Neural cell (in vitro differentiated cells): ENCODE data around the gene PRXL2B. TPM values are rescaled to one million over a fixed set of nuclear protein-coding genes. Genes with fewer than 3 reads are reported as not detected.

Experiments
- H2AFZ ChIP-seq: fragments of 200-600, 300-800 bp; sonication (generic), shearing (Covaris generic); 2 replicates; pipeline ENCODE4 v1.6.0; 2014; ENCODE audit warnings: low read depth, mild to moderate bottlenecking, antibody characterized with exemption, low read length, moderate library complexity
- H3F3A ChIP-seq: fragments of 200-600 bp; shearing (Covaris generic); 2 replicates; pipeline ENCODE4 v1.6.1; 2016; ENCODE audit warnings: mild to moderate bottlenecking, moderate library complexity, mixed read lengths, antibody characterized with exemption, low read length; ENCODE audit not compliant: insufficient read depth, poor library complexity, severe bottlenecking
- H3K27ac ChIP-seq: fragments of 200-600, 300-800 bp; sonication (generic), shearing (Covaris generic); 2 replicates; pipeline ENCODE4 v1.5.1; 2014; ENCODE audit warnings: mild to moderate bottlenecking, low read length, moderate library complexity
- H3K27me3 ChIP-seq: fragments of 300-800, 200-600 bp; sonication (generic), shearing (Covaris generic); 2 replicates; pipeline ENCODE4 v1.6.0; 2014; ENCODE audit warnings: mild to moderate bottlenecking, low read depth, low read length, moderate library complexity; ENCODE audit not compliant: insufficient read depth
- H3K36me3 ChIP-seq: fragments of 300-800, 200-600 bp; sonication (generic), shearing (Covaris generic); 2 replicates; pipeline ENCODE4 v1.5.1; 2014; ENCODE audit warnings: mild to moderate bottlenecking, antibody characterized with exemption, low read length, moderate library complexity; ENCODE audit not compliant: insufficient read depth
- H3K4me2 ChIP-seq: fragments of 300-800, 200-600 bp; sonication (generic), shearing (Covaris generic); 2 replicates; pipeline ENCODE4 v1.6.0; 2014; ENCODE audit warnings: mild to moderate bottlenecking, low read length
- H3K4me3 ChIP-seq: fragments of 300-800, 200-600 bp; sonication (generic), shearing (Covaris generic); 2 replicates; pipeline ENCODE4 v1.5.1; 2014; ENCODE audit warnings: mild to moderate bottlenecking, low read length, moderate library complexity
- H3K79me2 ChIP-seq: fragments of 200-600 bp; shearing (Covaris generic); replicated peaks from 2 replicates; pipeline ENCODE4 v1.6.0; 2014; ENCODE audit warnings: mild to moderate bottlenecking, low read length, moderate library complexity; ENCODE audit not compliant: insufficient read depth
- H3K9ac ChIP-seq: fragments of 300-800, 200-600 bp; sonication (generic), shearing (Covaris generic); 2 replicates; pipeline ENCODE4 v1.6.1; 2016; ENCODE audit warnings: mild to moderate bottlenecking, low read length, mixed read lengths
- H3K9me2 ChIP-seq: fragments of 200-600 bp; shearing (Covaris generic); 2 replicates; pipeline ENCODE4 v1.6.1; 2016; ENCODE audit warnings: mild to moderate bottlenecking, low read length, mixed read lengths; ENCODE audit not compliant: insufficient read depth
- H3K9me3 ChIP-seq: fragments of 200-600, 300-800 bp; sonication (generic), shearing (Covaris generic); 2 replicates; pipeline ENCODE4 v1.6.1; 2016; ENCODE audit warnings: mild to moderate bottlenecking, mixed run types, low read length, moderate library complexity, mixed read lengths
- H4K20me1 ChIP-seq: fragments of 200-600 bp; shearing (Covaris generic); 2 replicates; pipeline ENCODE4 v1.6.1; 2016; ENCODE audit warnings: mild to moderate bottlenecking, mixed run types; ENCODE audit not compliant: insufficient read depth
- EP300 ChIP-seq: fragments of 450-650 bp; conservative IDR thresholded peaks from 2 replicates; pipeline ENCODE4 v1.6.1; 2014; ENCODE audit warnings: antibody characterized with exemption, mild to moderate bottlenecking, moderate library complexity; ENCODE audit not compliant: poor library complexity, severe bottlenecking
- EZH2 ChIP-seq: fragments of 200-600, 300-800 bp; shearing (Covaris generic), sonication (generic); IDR thresholded peaks from 2 replicates; pipeline ENCODE4 v1.6.1; 2014; ENCODE audit warnings: antibody characterized with exemption, low read length, borderline replicate concordance, mild to moderate bottlenecking; ENCODE audit not compliant: insufficient read depth, poor library complexity, severe bottlenecking
- MXI1 ChIP-seq: fragments of 450-650 bp; conservative IDR thresholded peaks from 2 replicates; pipeline ENCODE4 v1.6.1; 2014; ENCODE audit warnings: antibody characterized with exemption, mild to moderate bottlenecking; ENCODE audit not compliant: poor library complexity, severe bottlenecking
- POLR2AphosphoS5 ChIP-seq: IDR thresholded peaks from 2 replicates; pipeline ENCODE4 v1.6.1; 2012
- RAD21 ChIP-seq: fragments of 450-650 bp; conservative IDR thresholded peaks from 2 replicates; pipeline ENCODE4 v1.6.1; 2014; ENCODE audit warnings: antibody characterized with exemption, mild to moderate bottlenecking, moderate library complexity
- SMC3 ChIP-seq: fragments of 450-650 bp; conservative IDR thresholded peaks from 2 replicates; pipeline ENCODE4 v1.6.1; 2014; ENCODE audit warnings: antibody characterized with exemption, mild to moderate bottlenecking, moderate library complexity; ENCODE audit not compliant: poor library complexity
- TAF1 ChIP-seq: IDR thresholded peaks from 2 replicates; pipeline ENCODE4 v1.6.1; 2012; ENCODE audit warnings: low read depth
- polyA plus RNA-seq: library from polyadenylated mRNA; depleted of rRNA; stranded (reverse); fragments of >200 nt; gene quantifications from 2 replicates; pipeline ENCODE4 v1.2.3, GENCODE V29; 2014
- TF ChIP-seq, protein P1 (sequence below): fragments of 450-650 bp; IDR thresholded peaks from 2 replicates; pipeline ENCODE4 v1.5.1; 2014; ENCODE audit warnings: antibody characterized with exemption, mild to moderate bottlenecking, moderate library complexity; ENCODE audit not compliant: poor library complexity, severe bottlenecking
- TF ChIP-seq, protein P2 (sequence below): IDR thresholded peaks from 2 replicates; pipeline ENCODE4 v1.6.1; 2012; ENCODE audit warnings: borderline replicate concordance

Gene PRXL2B
- polyA plus RNA-seq, 1 donor from 2014 or later = 29.0 TPM

DNA sequence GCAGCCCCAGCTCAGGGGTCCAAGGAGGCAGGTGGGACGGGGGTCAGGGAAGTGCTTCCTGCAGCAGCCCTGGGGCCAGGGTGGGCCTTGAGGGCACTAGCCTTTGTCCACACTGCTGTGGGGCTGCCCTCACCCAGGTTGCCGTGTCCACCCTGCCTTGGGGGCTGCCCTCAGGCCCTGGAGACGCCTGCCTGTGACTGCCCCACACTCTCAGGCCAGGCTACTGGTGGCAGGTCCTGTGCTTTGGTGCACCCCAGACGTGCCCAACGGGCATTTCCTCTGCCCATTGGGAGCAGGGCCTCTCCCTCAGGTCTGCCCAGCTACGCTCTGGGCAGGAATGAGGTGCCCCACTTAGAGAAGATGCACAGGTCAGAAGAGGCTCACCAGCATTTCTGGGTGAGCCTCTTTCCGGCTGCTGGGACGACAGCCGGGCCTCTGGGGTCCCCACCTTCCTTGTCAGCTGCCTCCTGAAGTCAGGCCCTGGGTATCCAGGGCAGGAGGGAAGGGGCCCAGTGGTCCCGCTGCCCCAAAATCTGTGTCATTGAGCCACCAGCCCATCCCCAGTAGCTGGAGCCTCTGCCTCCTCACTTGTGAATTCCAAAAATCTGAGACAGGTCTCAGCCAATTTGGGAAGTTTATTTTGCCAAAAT is 48.9 kb downstream of the PRXL2B start:
- no peak overlapping the region for H3K27ac ChIP-seq
- no peak overlapping the region for H3K9ac ChIP-seq
- TF ChIP-seq EZH2 = no peak
- TF ChIP-seq SMC3 = no peak
- TF ChIP-seq, protein P1, sequence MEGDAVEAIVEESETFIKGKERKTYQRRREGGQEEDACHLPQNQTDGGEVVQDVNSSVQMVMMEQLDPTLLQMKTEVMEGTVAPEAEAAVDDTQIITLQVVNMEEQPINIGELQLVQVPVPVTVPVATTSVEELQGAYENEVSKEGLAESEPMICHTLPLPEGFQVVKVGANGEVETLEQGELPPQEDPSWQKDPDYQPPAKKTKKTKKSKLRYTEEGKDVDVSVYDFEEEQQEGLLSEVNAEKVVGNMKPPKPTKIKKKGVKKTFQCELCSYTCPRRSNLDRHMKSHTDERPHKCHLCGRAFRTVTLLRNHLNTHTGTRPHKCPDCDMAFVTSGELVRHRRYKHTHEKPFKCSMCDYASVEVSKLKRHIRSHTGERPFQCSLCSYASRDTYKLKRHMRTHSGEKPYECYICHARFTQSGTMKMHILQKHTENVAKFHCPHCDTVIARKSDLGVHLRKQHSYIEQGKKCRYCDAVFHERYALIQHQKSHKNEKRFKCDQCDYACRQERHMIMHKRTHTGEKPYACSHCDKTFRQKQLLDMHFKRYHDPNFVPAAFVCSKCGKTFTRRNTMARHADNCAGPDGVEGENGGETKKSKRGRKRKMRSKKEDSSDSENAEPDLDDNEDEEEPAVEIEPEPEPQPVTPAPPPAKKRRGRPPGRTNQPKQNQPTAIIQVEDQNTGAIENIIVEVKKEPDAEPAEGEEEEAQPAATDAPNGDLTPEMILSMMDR = no peak
- no peak for TF ChIP-seq RAD21
- TF ChIP-seq POLR2AphosphoS5 = no peak
- TF ChIP-seq EP300 = no peak
- TF ChIP-seq, protein P2, sequence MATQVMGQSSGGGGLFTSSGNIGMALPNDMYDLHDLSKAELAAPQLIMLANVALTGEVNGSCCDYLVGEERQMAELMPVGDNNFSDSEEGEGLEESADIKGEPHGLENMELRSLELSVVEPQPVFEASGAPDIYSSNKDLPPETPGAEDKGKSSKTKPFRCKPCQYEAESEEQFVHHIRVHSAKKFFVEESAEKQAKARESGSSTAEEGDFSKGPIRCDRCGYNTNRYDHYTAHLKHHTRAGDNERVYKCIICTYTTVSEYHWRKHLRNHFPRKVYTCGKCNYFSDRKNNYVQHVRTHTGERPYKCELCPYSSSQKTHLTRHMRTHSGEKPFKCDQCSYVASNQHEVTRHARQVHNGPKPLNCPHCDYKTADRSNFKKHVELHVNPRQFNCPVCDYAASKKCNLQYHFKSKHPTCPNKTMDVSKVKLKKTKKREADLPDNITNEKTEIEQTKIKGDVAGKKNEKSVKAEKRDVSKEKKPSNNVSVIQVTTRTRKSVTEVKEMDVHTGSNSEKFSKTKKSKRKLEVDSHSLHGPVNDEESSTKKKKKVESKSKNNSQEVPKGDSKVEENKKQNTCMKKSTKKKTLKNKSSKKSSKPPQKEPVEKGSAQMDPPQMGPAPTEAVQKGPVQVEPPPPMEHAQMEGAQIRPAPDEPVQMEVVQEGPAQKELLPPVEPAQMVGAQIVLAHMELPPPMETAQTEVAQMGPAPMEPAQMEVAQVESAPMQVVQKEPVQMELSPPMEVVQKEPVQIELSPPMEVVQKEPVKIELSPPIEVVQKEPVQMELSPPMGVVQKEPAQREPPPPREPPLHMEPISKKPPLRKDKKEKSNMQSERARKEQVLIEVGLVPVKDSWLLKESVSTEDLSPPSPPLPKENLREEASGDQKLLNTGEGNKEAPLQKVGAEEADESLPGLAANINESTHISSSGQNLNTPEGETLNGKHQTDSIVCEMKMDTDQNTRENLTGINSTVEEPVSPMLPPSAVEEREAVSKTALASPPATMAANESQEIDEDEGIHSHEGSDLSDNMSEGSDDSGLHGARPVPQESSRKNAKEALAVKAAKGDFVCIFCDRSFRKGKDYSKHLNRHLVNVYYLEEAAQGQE = no peak
- no peak for TF ChIP-seq MXI1
- TF ChIP-seq TAF1 = no peak
- H3K79me2 ChIP-seq = no peaks in the 10 kb centered on the region
- no peaks in the 10 kb centered on the region for H3K27me3 ChIP-seq
- H2AFZ ChIP-seq = no peak overlapping the region
- H3K9me3 ChIP-seq = no peaks in the 10 kb centered on the region
- H3K4me3 ChIP-seq = no peak overlapping the region
- H3F3A ChIP-seq = no peaks in the 10 kb centered on the region
- no peaks in the 10 kb centered on the region for H4K20me1 ChIP-seq
- H3K9me2 ChIP-seq = no peaks in the 10 kb centered on the region
- no peaks in the 10 kb centered on the region for H3K36me3 ChIP-seq
- no peak overlapping the region for H3K4me2 ChIP-seq

DNA sequence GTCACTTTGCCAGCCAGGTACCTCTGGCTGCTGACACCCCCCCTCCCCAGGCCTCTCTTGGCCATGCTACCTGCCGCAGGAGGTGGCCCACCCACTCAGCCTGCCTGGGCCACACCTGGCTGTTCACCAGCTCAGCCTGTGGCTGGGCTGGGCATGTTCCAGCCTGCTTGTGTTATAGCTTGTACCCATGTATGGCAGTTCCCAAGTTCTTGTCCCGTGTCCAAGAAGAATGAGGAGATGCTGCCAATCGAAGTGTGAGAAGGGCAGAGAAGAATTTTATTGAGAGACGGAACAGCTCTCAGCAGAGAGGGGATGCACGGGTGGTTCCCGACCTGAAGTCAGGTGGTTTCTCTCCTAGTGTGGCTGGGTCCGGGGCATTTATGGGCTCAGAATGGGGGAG is 50.2 kb downstream of the PRXL2B start:
- H3K4me3 ChIP-seq = no peak overlapping the region

More for the DNA sequence above, 50.2 kb downstream of the PRXL2B start:
- Histone ChIP-seq H4K20me1 (no peaks in the 10 kb centered on the region), H3K36me3 (no peaks in the 10 kb centered on the region), H3K79me2 (peaks cover under 1% of the 10 kb centered on the region), H3K9ac (no peak overlapping the region), H3K4me2 (no peak overlapping the region), H3F3A (no peaks in the 10 kb centered on the region), H3K27me3 (no peaks in the 10 kb centered on the region), H3K27ac (no peak overlapping the region), H3K9me2 (no peaks in the 10 kb centered on the region), H2AFZ (no peak overlapping the region), H3K9me3 (no peaks in the 10 kb centered on the region)
- TF ChIP-seq, protein P1 = no peak
- TF ChIP-seq RAD21 (no peak), EZH2 (no peak), SMC3 (no peak), EP300 (no peak), POLR2AphosphoS5 (no peak)
- TF ChIP-seq, protein P2 = no peak
